K562 (cell line): Measurements from ENCODE around the gene PTAR1. TPM values are rescaled to one million over a fixed set of nuclear protein-coding genes. Genes with fewer than 3 reads are reported as not detected.

ENCODE experiments used
- ATAC-seq: fragments of 200-7000 bp; cut with Tn5 transposase; 3 replicates; pipeline ENCODE4 v1.9.1; 2020; ENCODE audit warnings: moderate library complexity
- BruUV-seq: library from RNA; stranded (reverse); fragments of 400-500 nt; replicated peaks from 2 replicates; lab custom pipeline; 2021; lab: Mats Ljungman, UMichigan
- CTCF ChIA-PET: fragments of 300-600 bp; formaldehyde crosslinking; extraction: SDS; loops from one replicate; lab custom pipeline; 2021; ENCODE audit warnings: low intra/inter-chr PET ratio; lab: Yijun Ruan, JAX
- POLR2A ChIA-PET: fragments of 300-600, 350-650 bp; sonication (Branson Sonifier 250); formaldehyde crosslinking; extraction: SDS; loops from one replicate; lab custom pipeline; 2021; ENCODE audit warnings: antibody characterized with exemption, inconsistent platforms; lab: Yijun Ruan, JAX
- DNase-seq, 4 experiments: peaks; one replicate each; pipeline versions ENCODE4 v3.0.0 to v3.0.0-alpha.2; 2011 to 2018; ENCODE audit warnings: low spot score in 3 of 4, mixed read lengths in 3 of 4; ENCODE audit errors: extremely low read depth in 1 of 4
- FAIRE-seq: peaks from 2 replicates; lab custom pipeline; 2011; peaks lifted over from hg19 to GRCh38; lab: Jason Lieb, UNC
- H2AFZ ChIP-seq: 2 replicates; pipeline ENCODE4 v1.6.0; 2011; ENCODE audit warnings: low read depth, low read length, control low read depth, inconsistent platforms
- H3K27ac ChIP-seq: fragments of 200-600 bp; 3 replicates; pipeline ENCODE4 v1.8.0; 2011; ENCODE audit warnings: low read depth, mild to moderate bottlenecking, control low read depth, inconsistent platforms, low read length, moderate library complexity, mixed read lengths; ENCODE audit errors: extremely low read depth
- H3K27me3 ChIP-seq, 2 experiments: fragments of 300-600 bp in 1 of 2; 2 replicates in 1 of 2; 3 replicates in 1 of 2; pipeline versions ENCODE4 v1.6.0 to v1.8.0; 2011; ENCODE audit warnings: inconsistent platforms in 2 of 2, low read length in 2 of 2, mild to moderate bottlenecking in 1 of 2, mixed read lengths in 1 of 2, moderate library complexity in 1 of 2; ENCODE audit not compliant: control insufficient read depth in 2 of 2, insufficient read depth in 2 of 2
- H3K36me3 ChIP-seq: fragments of 300-600 bp; 3 replicates; pipeline ENCODE4 v1.8.0; 2011; ENCODE audit warnings: mild to moderate bottlenecking, low read length, inconsistent platforms; ENCODE audit not compliant: control insufficient read depth, insufficient read depth
- H3K4me1 ChIP-seq, 2 experiments: fragments of 200-600 bp in 1 of 2; replicated peaks in 1 of 2; 2 replicates in 1 of 2; 3 replicates in 1 of 2; pipeline versions ENCODE4 v1.5.1 to v1.8.0; 2011; ENCODE audit warnings: inconsistent platforms in 2 of 2, low read length in 2 of 2, mild to moderate bottlenecking in 1 of 2, mixed read lengths in 1 of 2, moderate library complexity in 1 of 2; ENCODE audit not compliant: control insufficient read depth in 2 of 2, insufficient read depth in 2 of 2
- H3K4me2 ChIP-seq: 2 replicates; pipeline ENCODE4 v1.6.1; 2011; ENCODE audit warnings: low read length, control low read depth, inconsistent platforms, mixed read lengths; ENCODE audit not compliant: insufficient read depth
- H3K4me3 ChIP-seq: fragments of 200-600 bp; sonication (generic), shearing (Covaris generic); 2 replicates; pipeline ENCODE4 v1.5.1; 2016; ENCODE audit warnings: control low read depth, inconsistent platforms
- H3K79me2 ChIP-seq: fragments of 200-600 bp; 3 replicates; pipeline ENCODE4 v1.8.0; 2011; ENCODE audit warnings: low read length, inconsistent platforms; ENCODE audit not compliant: control insufficient read depth, insufficient read depth
- H3K9ac ChIP-seq, 2 experiments: 2 replicates each; pipeline versions ENCODE4 v1.6.0 to v1.6.1; 2011; ENCODE audit warnings: low read depth in 2 of 2, low read length in 2 of 2, control low read depth in 1 of 2, inconsistent platforms in 1 of 2, mild to moderate bottlenecking in 1 of 2, mixed read lengths in 1 of 2; ENCODE audit not compliant: insufficient read depth in 1 of 2
- H3K9me1 ChIP-seq: one replicate; pipeline ENCODE4 v1.6.0; 2011; ENCODE audit warnings: inconsistent platforms, mild to moderate bottlenecking, low read length, moderate library complexity; ENCODE audit not compliant: control insufficient read depth, insufficient read depth
- H3K9me3 ChIP-seq: replicated peaks from 2 replicates; pipeline ENCODE4 v1.5.1; 2011; ENCODE audit warnings: low read depth, low read length, inconsistent platforms; ENCODE audit not compliant: control insufficient read depth, insufficient read depth
- H4K20me1 ChIP-seq: replicated peaks from 2 replicates; pipeline ENCODE4 v1.6.1; 2011; ENCODE audit warnings: low read length, inconsistent platforms, mixed read lengths; ENCODE audit not compliant: control insufficient read depth, insufficient read depth
- CBX8 ChIP-seq: fragments of 200-600 bp; sonication (generic); IDR thresholded peaks from 2 replicates; pipeline ENCODE4 v1.6.1; 2012; ENCODE audit warnings: borderline replicate concordance, mixed run types, low read depth, mild to moderate bottlenecking, moderate library complexity, mixed read lengths, low read length, control low read depth, inconsistent platforms; ENCODE audit not compliant: poor library complexity, severe bottlenecking; ENCODE audit errors: extremely low read depth
- GABPB2 ChIP-seq: fragments of 250-450 bp; sonication (Bioruptor Pico); conservative IDR thresholded peaks from 2 replicates; pipeline ENCODE4 v1.5.1; 2021; ENCODE audit warnings: mild to moderate bottlenecking
- HDAC8 ChIP-seq: fragments of 450-650 bp; IDR thresholded peaks from 2 replicates; pipeline ENCODE4 v1.6.1; 2016; ENCODE audit warnings: mild to moderate bottlenecking, missing genetic modification characterization, moderate library complexity, missing compliant biosample characterization
- IFI16 ChIP-seq: fragments of 250-450 bp; sonication (Bioruptor Pico); IDR thresholded peaks from 2 replicates; pipeline ENCODE4 v2.1.2; 2022; ENCODE audit warnings: mild to moderate bottlenecking, inconsistent platforms
- MIER1 ChIP-seq: fragments of 450-650 bp; IDR thresholded peaks from 2 replicates; pipeline ENCODE4 v1.6.1; 2016; ENCODE audit warnings: antibody characterized with exemption, mild to moderate bottlenecking, low read depth
- POLR2AphosphoS2 ChIP-seq: IDR thresholded peaks from 2 replicates; pipeline ENCODE4 v1.6.1; 2012; ENCODE audit warnings: low read length, improper control_type of control experiment
- RBM22 ChIP-seq: fragments of 200-400 bp; formaldehyde crosslinking; IDR thresholded peaks from 2 replicates; pipeline ENCODE4 v1.6.1; 2018; ENCODE audit warnings: low read length, low read depth; ENCODE audit not compliant: poor library complexity, severe bottlenecking
- RBM25 ChIP-seq: fragments of 200-400 bp; formaldehyde crosslinking; IDR thresholded peaks from 2 replicates; pipeline ENCODE4 v1.6.1; 2018; ENCODE audit warnings: low read length, low read depth, moderate library complexity; ENCODE audit not compliant: severe bottlenecking
- SMAD2 ChIP-seq: fragments of 150-350 bp; IDR thresholded peaks from 2 replicates; pipeline ENCODE4 v1.6.1; 2014; ENCODE audit warnings: low read depth, mild to moderate bottlenecking, low read length
- SMC3 ChIP-seq: conservative IDR thresholded peaks from 2 replicates; pipeline ENCODE4 v1.6.1; 2011; ENCODE audit warnings: low read depth, low read length, improper control_type of control experiment; ENCODE audit not compliant: insufficient read depth
- ZNF175 ChIP-seq: fragments of 200-800 bp; sonication (Bioruptor generic); IDR thresholded peaks from 2 replicates; pipeline ENCODE4 v1.6.1; 2016; ENCODE audit warnings: low read depth, mild to moderate bottlenecking, missing genetic modification characterization, missing compliant biosample characterization
- ZNF408 ChIP-seq: fragments of 250-450 bp; sonication (Bioruptor Pico); IDR thresholded peaks from 2 replicates; pipeline ENCODE4 v1.4.0; 2020; ENCODE audit warnings: low read depth, mild to moderate bottlenecking, moderate library complexity
- ZNF431 ChIP-seq: sonication (generic); formaldehyde crosslinking; IDR thresholded peaks from 2 replicates; pipeline ENCODE4 v1.8.0; 2022; ENCODE audit warnings: mild to moderate bottlenecking, missing genetic modification reagents
- ZNF695 ChIP-seq: fragments of 450-650 bp; formaldehyde crosslinking; IDR thresholded peaks from 2 replicates; pipeline ENCODE4 v1.4.0; 2020; ENCODE audit warnings: mild to moderate bottlenecking, moderate library complexity
- ZNF717 ChIP-seq: fragments of 250-450 bp; sonication (Bioruptor Pico); IDR thresholded peaks from 2 replicates; pipeline ENCODE4 v1.5.0; 2021
- ZNF785 ChIP-seq: fragments of 250-450 bp; sonication (Bioruptor Pico); IDR thresholded peaks from 2 replicates; pipeline ENCODE4 v1.4.0; 2020; ENCODE audit warnings: mild to moderate bottlenecking
- WGBS: fragments of 100-300 bp; shearing (Covaris generic); methylation state at CpG from one replicate; pipeline ENCODE4 v1.1.6; 2016; ENCODE audit warnings: low coverage, mixed read lengths; ENCODE audit not compliant: insufficient coverage; ENCODE audit errors: missing lambda C conversion rate; 5-methylcytosine and 5-hydroxymethylcytosine counted together
- in situ Hi-C: fragments of 300-500 bp; cut with MboI; formaldehyde crosslinking; loops from 4 replicates; pipeline ENCODE4 v1.15.0; 2018; ENCODE audit warnings: inconsistent platforms, mixed read lengths
- intact Hi-C: fragments of 100-400 bp; cut with micrococcal nuclease; formaldehyde crosslinking; loops from 2 replicates; pipeline ENCODE4 v1.14.2; 2022
- polyA plus RNA-seq, 8 experiments: library from polyadenylated mRNA; depleted of rRNA in 4 of 8; stranded (reverse) in 5 of 8; unstranded in 3 of 8; fragments of >200 nt; fragmentation: Nextera tagmentation in 2 of 8; fragmentation: Illumina TruSeq in 1 of 8; extraction: Ambion mirVana in 2 of 8; extraction: Trizol in 1 of 8; gene quantifications; 2 replicates each; pipeline versions ENCODE4 v1.2.1 to v1.2.3, GENCODE V29; 2011 to 2014; ENCODE audit warnings: inconsistent platforms in 1 of 8, missing spikeins in 1 of 8
- total RNA-seq, 7 experiments: library from RNA; depleted of rRNA in 6 of 7; stranded (reverse); fragments of >200 nt in 6 of 7; fragmentation: Illumina TruSeq in 2 of 7; extraction: Trizol in 2 of 7; gene quantifications; 2 replicates each; pipeline versions ENCODE4 v1.2.1 to v1.2.3, GENCODE V29; 2011 to 2021; ENCODE audit warnings: low replicate concordance in 1 of 7

Gene PTAR1
- total and polyA plus RNA-seq, 9 of the 15 experiments (the other 6 are each of a cell fraction or from before 2014, with no cell fraction given) = 10.1 to 48.0 (median 28.0) TPM

GRCh38 chr9:69794356-69794755 lies 34.5 kb upstream of the PTAR1 start:
- WGBS = 42% methylated on average over 3 of the region's 3 CpGs
- in situ Hi-C loops = no loop called here
- no peaks in the 10 kb centered on the region for H3K9me3 ChIP-seq
- TF ChIP-seq ZNF175 (CRISPR knock-in tag) (no peak), ZNF431 (no peak), GABPB2 (CRISPR knock-in tag) (no peak), RBM22 (no peak), POLR2AphosphoS2 (no peak), HDAC8 (tag) (no peak), IFI16 (no peak), RBM25 (no peak), ZNF695 (no peak), SMAD2 (no peak), SMC3 (no peak), CBX8 (no peak), MIER1 (no peak), ZNF785 (CRISPR knock-in tag) (no peak), ZNF717 (CRISPR knock-in tag) (no peak), ZNF408 (CRISPR knock-in tag) (no peak)

More at GRCh38 chr9:69794356-69794755, 34.5 kb upstream of the PTAR1 start:
- CTCF ChIA-PET = no interaction called here
- H2AFZ ChIP-seq = no peak overlapping the region
- FAIRE-seq (no peak), ATAC-seq (no peak), DNase-seq (no peak)
- H3K4me1 ChIP-seq = 0 out of 5 replicates have a peak, but pooled peaks cover 0 to under 1% of the 10 kb centered on the region in 2 experiments
- no peaks in the 10 kb centered on the region for H3K79me2 ChIP-seq
- H3K9me1 ChIP-seq = no peaks in the 10 kb centered on the region
- H3K27me3 ChIP-seq = no peaks in the 10 kb centered on the region
- H3K4me3 ChIP-seq = no peak overlapping the region
- H3K9ac ChIP-seq = no peak overlapping the region
- H3K36me3 ChIP-seq = no peaks in the 10 kb centered on the region
- POLR2A ChIA-PET = no interaction called here
- no peak overlapping the region for H3K27ac ChIP-seq
- H3K4me2 ChIP-seq = no peak overlapping the region
- H4K20me1 ChIP-seq = no peaks in the 10 kb centered on the region
- intact Hi-C loops = no loop called here
- no TSS peak for BruUV-seq
